ENCODE measurements around the gene TRIM66. TPM values are rescaled to one million over a fixed set of nuclear protein-coding genes. Genes with fewer than 3 reads are reported as not detected.

The TRIM66 gene
- total RNA-seq, 4 donors from 2014 or later: 3.3 to 13.0 (median 6.2) TPM

- 61 to 66% methylated on average over 4 of the region's 4 CpGs for WGBS, 2 donors
- intact Hi-C loops (cut with DNase I; ENCODE audit: low total_unique reads): no loop called here
- no peak overlapping the region for H3K4me3 ChIP-seq (ENCODE audit: low read depth, poor library complexity, severe bottlenecking)
- TF ChIP-seq, protein P1, sequence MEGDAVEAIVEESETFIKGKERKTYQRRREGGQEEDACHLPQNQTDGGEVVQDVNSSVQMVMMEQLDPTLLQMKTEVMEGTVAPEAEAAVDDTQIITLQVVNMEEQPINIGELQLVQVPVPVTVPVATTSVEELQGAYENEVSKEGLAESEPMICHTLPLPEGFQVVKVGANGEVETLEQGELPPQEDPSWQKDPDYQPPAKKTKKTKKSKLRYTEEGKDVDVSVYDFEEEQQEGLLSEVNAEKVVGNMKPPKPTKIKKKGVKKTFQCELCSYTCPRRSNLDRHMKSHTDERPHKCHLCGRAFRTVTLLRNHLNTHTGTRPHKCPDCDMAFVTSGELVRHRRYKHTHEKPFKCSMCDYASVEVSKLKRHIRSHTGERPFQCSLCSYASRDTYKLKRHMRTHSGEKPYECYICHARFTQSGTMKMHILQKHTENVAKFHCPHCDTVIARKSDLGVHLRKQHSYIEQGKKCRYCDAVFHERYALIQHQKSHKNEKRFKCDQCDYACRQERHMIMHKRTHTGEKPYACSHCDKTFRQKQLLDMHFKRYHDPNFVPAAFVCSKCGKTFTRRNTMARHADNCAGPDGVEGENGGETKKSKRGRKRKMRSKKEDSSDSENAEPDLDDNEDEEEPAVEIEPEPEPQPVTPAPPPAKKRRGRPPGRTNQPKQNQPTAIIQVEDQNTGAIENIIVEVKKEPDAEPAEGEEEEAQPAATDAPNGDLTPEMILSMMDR (IDR thresholded peaks at IDR 0.05): no peak
- TF ChIP-seq POLR2A (IDR thresholded peaks at IDR 0.05): no peak
- no peak for DNase-seq (ENCODE audit: low spot score in 2 of 2)
These were observed 46.1 kb upstream of the TRIM66 start for GRCh38 chr11:8728563-8728962.

DNA sequence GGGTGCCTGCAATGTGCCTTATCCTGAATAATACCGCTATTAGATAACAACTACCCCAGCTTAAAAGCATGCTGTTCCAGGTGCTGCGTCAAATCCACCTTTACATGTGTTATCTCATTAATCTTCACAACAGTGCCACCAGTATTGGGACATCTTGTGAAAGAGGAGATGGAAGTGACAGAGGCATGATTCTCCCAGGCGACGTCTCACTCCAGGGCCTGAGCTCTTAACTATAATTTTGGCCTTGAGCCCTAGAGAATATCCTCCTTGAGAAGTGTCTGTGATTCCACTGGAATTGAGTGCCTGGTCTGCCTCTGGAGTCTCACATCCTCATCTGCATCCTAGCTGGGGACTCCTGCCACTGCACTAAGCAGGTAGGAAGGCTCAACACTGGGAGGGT lies 43.9 kb upstream of the TRIM66 start:
- WGBS, 2 donors: 75 to 87% methylated on average over 4 of the region's 4 CpGs
- no peak for TF ChIP-seq POLR2A (IDR thresholded peaks at IDR 0.05)
- TF ChIP-seq, protein P1 (IDR thresholded peaks at IDR 0.05): no peak
- intact Hi-C loops (cut with DNase I; ENCODE audit: low total_unique reads): no loop called here
- DNase-seq (ENCODE audit: low spot score in 2 of 2): no peak
- no peak overlapping the region for H3K4me3 ChIP-seq (ENCODE audit: low read depth, poor library complexity, severe bottlenecking)

GRCh38 chr11:8724682-8725081 lies 42.2 kb upstream of the TRIM66 start:
- no peak for DNase-seq (ENCODE audit: low spot score in 2 of 2)
- 92 to 93% methylated on average over 7 of the region's 7 CpGs for WGBS, 2 donors
- no peak for TF ChIP-seq POLR2A (IDR thresholded peaks at IDR 0.05)
- TF ChIP-seq, protein P1 (IDR thresholded peaks at IDR 0.05): no peak
- no peak overlapping the region for H3K4me3 ChIP-seq (ENCODE audit: low read depth, poor library complexity, severe bottlenecking)
- intact Hi-C loops (cut with DNase I; ENCODE audit: low total_unique reads): no loop called here

DNA sequence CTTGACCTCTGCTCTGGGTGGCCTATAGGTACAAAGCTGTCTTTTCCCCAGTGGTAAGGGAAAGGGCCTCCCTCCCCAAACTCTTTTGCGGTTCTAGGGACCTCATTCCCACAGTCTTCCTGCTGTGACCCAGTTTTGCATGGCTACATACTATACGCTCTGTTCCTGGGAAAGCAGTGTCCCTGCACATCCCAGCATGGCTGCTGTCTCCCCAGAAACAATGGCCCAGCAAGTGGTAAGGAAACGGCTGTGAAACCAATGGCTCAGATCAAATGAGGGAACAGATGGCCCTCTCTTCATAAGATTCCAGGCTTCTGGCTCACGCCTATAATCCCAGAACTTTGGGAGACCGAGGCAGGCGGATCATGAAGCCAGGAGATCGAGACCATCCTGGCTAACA lies 41.2 kb upstream of the TRIM66 start:
- H3K4me3 ChIP-seq (ENCODE audit: low read depth, poor library complexity, severe bottlenecking): no peak overlapping the region
- 93 to 96% methylated on average over 7 of the region's 7 CpGs for WGBS, 2 donors
- TF ChIP-seq, protein P1 (IDR thresholded peaks at IDR 0.05): no peak
- TF ChIP-seq POLR2A (IDR thresholded peaks at IDR 0.05): no peak
- DNase-seq (ENCODE audit: low spot score in 2 of 2): no peak
- intact Hi-C loops (cut with DNase I; ENCODE audit: low total_unique reads): no loop called here

DNA sequence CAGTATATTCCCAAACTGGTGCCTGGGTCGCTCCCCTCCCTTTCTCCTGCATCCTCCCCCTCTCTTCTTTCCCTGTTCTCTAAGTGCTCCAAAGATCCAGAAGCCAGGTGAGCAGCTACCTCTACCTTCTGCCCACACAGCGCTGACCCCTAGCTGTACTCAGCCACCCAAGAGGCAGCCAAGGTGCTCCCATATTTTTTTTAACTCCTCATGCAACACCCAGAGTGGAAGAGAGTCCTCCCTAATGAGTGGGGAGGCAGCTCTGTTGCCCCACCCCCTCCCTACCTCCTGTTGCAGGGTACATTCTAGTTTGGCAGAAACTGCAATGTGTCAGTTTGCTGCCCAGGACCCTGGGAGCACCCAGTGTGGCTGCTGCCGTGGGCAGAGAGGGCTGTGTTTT lies 40.3 kb upstream of the TRIM66 start:
- no peak for DNase-seq (ENCODE audit: low spot score in 2 of 2)
- WGBS, 2 donors: 89 to 93% methylated on average over 3 of the region's 3 CpGs
- TF ChIP-seq, protein P1 (IDR thresholded peaks at IDR 0.05): no peak
- no peak for TF ChIP-seq POLR2A (IDR thresholded peaks at IDR 0.05)
- intact Hi-C loops (cut with DNase I; ENCODE audit: low total_unique reads): no loop called here
- H3K4me3 ChIP-seq (ENCODE audit: low read depth, poor library complexity, severe bottlenecking): no peak overlapping the region
